ENCODE data around the gene EFTUD2.

EFTUD2 gene

GRCh38 chr17:44925731-44926697 is 26.8 kb upstream of the EFTUD2 start:
- DNase-seq (ENCODE audit: low read depth): no peak

DNA sequence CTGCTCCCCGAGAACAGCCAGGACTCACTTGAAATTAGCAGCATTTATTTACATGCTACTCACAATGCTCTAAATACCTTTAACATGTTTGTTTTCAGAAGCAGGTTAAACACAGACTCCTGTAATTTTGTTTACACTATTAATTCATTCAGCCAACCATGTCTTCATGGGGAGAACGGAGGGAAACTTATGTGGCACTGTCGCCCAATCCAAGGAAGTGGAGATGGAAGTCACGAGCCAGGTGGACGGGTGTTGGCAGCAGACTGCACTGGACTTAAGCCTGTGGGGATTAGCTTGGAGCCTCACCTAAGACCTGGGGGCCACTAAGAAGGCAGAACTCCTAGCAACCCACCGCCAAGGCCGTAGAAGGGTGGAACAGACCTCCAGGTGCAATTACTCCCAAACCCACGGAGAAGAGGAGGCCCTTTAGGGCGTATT is 24.9 kb upstream of the EFTUD2 start:
- TF ChIP-seq, protein P1, sequence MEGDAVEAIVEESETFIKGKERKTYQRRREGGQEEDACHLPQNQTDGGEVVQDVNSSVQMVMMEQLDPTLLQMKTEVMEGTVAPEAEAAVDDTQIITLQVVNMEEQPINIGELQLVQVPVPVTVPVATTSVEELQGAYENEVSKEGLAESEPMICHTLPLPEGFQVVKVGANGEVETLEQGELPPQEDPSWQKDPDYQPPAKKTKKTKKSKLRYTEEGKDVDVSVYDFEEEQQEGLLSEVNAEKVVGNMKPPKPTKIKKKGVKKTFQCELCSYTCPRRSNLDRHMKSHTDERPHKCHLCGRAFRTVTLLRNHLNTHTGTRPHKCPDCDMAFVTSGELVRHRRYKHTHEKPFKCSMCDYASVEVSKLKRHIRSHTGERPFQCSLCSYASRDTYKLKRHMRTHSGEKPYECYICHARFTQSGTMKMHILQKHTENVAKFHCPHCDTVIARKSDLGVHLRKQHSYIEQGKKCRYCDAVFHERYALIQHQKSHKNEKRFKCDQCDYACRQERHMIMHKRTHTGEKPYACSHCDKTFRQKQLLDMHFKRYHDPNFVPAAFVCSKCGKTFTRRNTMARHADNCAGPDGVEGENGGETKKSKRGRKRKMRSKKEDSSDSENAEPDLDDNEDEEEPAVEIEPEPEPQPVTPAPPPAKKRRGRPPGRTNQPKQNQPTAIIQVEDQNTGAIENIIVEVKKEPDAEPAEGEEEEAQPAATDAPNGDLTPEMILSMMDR (IDR thresholded peaks at IDR 0.05; ENCODE audit: low read depth, low read length, missing control alignments): no peak
- H3K4me3 ChIP-seq (ENCODE audit: low read depth, low read length): no peak overlapping the region
- DNase-seq (ENCODE audit: low read depth): no peak

More at GRCh38 chr17:44925731-44926697, 26.8 kb upstream of the EFTUD2 start:
- H3K4me3 ChIP-seq (ENCODE audit: low read depth, low read length): no peak overlapping the region
- TF ChIP-seq, protein P1 (IDR thresholded peaks at IDR 0.05; ENCODE audit: low read depth, low read length, missing control alignments): no peak

DNA sequence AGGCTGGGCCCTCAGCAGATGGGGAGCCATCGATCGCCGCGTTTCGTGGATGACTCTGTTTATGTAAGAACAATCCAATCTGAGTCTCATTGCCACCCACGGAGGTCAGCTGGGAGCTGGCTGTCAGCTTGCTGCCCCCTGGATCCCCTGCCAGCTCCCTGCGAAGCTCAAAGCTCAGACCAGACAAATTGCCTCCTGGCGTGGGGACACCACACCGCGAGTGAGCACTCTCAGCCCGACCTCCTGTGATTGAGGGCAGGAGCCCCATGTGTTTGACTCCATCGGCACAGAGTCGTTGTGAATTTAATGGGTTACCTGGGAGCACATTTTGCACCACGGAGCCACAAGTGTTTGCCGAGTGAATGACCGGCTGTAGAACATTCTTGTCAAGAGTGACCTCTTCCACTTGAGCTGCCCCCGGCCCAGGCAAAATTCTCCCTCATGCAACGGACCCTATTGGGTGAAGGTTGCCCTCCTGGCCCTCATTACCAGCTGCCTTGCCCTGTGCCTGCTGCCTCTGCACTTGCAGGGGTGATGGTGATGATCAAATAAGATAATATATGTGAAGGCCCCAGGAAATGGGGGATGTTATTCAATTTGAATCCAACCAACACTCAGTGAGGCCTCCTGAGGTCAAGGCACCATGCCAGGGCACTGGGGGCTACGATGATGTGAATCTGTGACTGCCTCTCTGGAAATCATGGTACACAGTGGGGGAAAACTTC is 23.7 kb upstream of the EFTUD2 start:
- TF ChIP-seq, protein P1 (IDR thresholded peaks at IDR 0.05; ENCODE audit: low read depth, low read length, missing control alignments): no peak
- no peak overlapping the region for H3K4me3 ChIP-seq (ENCODE audit: low read depth, low read length)
- DNase-seq (ENCODE audit: low read depth): no peak

DNA sequence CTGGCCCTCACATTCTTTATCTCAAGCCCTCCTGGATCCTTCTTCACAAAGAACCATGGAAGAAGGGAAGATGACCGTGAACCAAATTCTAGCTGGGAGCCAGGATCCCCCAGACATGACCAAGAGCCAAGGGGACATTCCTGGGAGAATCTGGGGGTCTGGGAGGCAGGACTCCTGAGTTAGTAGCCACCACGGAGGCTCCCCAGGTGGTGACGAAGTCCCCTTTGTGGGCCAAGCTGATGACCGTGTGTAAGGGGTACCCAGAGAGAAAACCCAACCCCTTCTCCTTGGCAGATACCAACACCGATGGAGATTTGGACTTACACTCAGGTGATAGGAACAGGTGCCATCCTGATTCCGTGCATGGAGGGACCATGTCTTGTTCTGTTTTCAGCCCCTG is 22.9 kb upstream of the EFTUD2 start:
- TF ChIP-seq, protein P1 (IDR thresholded peaks at IDR 0.05; ENCODE audit: low read depth, low read length, missing control alignments): no peak
- no peak for DNase-seq (ENCODE audit: low read depth)
- H3K4me3 ChIP-seq (ENCODE audit: low read depth, low read length): no peak overlapping the region

- no peak for DNase-seq (ENCODE audit: low read depth)
- no peak overlapping the region for H3K4me3 ChIP-seq (ENCODE audit: low read depth, low read length)
- TF ChIP-seq, protein P1 (IDR thresholded peaks at IDR 0.05; ENCODE audit: low read depth, low read length, missing control alignments): no peak
Measured at GRCh38 chr17:44921122-44921882, 22.1 kb upstream of the EFTUD2 start.

- no peak for DNase-seq (ENCODE audit: low read depth)
- TF ChIP-seq, protein P1 (IDR thresholded peaks at IDR 0.05; ENCODE audit: low read depth, low read length, missing control alignments): no peak
- no peak overlapping the region for H3K4me3 ChIP-seq (ENCODE audit: low read depth, low read length)
Measured at GRCh38 chr17:44920565-44920940, 21.3 kb upstream of the EFTUD2 start.
